Ureter (tissue), 1 donor: ENCODE measurements around the gene SPDYA. TPM values are rescaled to one million over a fixed set of nuclear protein-coding genes. Genes with fewer than 3 reads are reported as not detected.
A peak's percentile ranks its signal among the peaks of the same experiment; 100 is the strongest.

Experiments used
- DNase-seq: peaks from one replicate; pipeline ENCODE4 v3.0.0-alpha.2; 2020; ENCODE audit warnings: low spot score
- total RNA-seq: library from RNA; stranded (reverse); gene quantifications from one replicate; pipeline ENCODE4 v1.2.4, GENCODE V29; 2023
- donor health status: DM: yes; HTN: yes; CAD: no.

SPDYA gene
- total RNA-seq, 1 donor from 2014 or later: 2.5 TPM

DNA sequence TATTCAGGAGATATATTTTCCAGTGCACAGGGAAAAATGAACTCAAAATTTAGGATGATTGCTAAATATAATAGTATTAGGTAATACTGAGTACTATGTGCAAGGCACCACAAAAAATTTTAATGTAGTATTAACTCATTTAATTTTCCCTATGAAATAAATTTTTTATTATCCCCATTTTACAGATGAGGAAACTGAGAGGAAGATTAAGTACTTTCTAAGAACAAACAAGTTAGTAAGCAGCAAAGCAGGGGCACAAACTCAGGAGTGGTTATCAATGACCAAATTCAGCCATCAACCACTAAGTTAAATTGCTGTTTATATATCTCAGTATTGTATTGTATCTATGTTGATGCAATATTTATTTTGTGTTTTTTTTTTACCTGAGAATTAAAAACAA, 14.2 kb downstream of the SPDYA start:
- DNase-seq: no peak

DNA sequence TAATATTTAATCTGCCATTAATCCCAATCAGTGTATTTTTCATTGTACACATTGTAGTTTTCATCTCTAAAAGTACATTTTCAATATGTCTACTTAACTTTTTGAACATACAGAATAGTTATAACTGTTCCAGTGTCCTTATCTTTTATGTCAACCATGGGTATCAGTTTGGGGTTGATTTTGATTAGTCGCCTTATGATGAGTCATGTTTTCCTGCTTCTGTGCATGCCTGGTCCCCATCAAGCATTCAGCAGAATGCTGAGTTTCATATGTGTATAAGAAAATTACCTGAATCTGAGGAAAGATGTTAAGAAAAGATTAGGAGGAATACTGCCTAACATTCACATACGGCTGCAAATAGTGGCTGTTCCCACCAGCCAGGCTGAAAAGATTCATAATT, 17.7 kb downstream of the SPDYA start:
- no peak for DNase-seq

DNA sequence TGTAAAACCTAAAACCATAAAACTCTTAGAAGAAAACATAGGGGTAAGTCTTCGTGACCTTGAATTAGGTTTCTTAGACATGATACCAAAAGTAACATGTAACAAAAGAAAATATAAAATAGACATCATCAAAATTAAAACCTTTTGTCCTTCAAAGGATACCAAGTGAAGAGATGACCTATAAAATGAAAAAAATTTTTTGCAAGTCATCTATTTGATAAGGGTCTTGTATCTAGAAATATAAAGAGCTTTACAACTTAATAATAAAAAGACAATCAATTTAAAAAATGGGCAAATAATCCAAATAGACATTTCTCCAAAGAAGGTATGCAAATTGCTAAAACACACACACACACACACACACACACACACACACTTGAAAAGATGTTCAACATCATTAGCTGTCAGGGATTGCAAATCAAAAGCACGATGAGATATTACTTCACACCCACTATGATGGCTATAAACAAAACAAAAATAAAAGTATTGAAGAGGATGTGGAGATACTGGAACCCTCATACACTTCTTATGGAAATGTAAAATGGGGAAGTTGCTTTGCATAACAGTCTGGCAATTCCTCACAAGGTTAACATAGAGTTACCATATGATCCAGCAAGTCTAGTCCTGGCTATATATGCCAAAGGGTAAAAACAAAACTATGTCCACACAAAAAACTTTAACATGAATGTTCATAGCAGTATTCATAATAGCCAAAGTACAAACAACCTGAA, 23.3 kb downstream of the SPDYA start:
- DNase-seq: no peak

DNA sequence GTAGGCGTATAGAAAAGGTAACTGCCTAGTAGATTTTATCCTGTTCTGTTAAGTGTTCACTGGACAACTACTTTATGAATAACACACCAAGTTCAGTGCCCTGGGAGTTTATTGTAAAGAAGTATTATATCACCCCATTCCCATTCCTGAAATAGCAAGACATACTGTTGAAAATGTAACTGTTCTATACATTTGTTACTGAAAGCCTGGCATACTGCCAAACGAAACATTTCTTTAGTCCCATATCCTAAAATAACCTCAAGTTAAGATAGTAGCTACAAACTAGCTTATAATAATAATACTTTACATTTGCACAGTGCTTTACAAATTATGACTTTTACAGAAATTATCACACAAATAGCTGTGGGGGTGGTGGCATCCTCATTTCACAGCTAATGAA, 25.1 kb downstream of the SPDYA start:
- DNase-seq: no peak

DNA sequence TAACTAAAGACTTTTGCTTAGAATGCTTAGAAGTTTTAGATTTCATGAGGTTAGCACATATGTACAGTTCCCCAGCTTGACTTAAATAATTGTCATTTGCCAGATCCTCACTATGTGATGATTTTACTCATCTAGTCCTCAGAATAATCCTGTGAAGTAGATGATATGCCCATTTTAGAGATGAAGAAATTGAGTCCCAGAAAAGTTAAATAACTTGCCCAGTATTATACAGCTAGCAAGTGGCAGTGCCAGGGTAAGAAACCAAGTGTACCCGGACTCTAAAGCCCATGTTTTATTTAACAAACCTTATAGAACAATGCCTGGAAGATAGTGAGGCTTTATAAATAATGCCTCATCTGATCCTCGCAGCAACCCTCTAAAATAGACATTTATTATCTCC, 28.3 kb downstream of the SPDYA start:
- DNase-seq: no peak

DNA sequence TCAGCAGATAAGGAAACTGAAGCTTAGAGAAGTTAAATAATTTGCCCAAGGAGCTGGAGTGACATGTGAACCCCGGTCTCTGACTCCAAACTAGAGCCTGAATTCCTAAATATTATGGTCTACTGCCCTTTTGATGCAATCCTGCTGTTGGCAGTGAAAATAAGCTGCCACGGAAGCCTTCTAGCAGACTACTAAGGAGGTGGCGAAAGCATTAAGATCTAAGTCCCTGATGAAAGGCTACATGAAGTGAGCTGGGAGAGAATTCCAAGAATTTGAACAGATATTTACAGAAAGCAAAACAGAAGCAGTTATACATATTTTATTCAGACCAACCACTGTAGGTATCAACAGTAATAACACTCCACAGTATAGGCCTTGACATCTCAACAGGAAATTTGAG, 31.4 kb downstream of the SPDYA start:
- DNase-seq: no peak

DNA sequence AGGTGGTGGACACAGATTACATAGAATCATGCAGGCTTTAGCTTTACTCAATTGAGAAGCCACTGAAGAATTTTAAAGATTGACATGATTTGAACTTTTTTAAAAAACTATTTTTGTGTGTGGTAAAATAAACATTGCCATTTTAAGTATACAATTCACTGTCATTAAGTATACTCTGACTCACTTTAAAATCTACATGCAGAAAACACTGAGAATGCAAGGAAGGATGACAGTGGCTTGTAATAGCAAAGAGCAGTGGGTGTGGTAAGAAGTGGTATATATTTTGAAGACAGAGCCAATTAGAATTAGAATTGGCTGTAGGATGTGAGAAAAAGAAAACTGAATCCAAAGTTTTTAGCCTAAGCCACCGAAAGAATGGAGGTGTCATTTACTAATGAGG, 44.6 kb downstream of the SPDYA start:
- DNase-seq: no peak

DNA sequence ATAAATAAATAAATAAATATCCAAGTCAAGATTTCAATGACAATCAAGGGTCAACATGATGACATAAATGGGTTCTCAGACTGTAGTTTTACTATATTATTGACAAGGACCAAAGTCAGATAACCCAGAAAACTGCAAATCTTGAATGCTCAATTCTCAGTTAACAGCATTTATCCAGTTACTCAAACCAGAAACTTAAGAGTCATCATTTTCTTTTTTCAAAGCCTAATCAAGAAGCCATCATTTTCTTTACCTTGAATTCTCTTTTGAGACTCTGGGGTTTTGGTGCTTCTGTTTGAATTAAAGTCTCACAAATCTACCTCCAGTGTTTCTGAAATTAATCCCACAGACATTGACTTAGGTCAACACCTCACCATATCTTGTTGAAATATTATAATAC, 45.3 kb downstream of the SPDYA start:
- DNase-seq: no peak

DNA sequence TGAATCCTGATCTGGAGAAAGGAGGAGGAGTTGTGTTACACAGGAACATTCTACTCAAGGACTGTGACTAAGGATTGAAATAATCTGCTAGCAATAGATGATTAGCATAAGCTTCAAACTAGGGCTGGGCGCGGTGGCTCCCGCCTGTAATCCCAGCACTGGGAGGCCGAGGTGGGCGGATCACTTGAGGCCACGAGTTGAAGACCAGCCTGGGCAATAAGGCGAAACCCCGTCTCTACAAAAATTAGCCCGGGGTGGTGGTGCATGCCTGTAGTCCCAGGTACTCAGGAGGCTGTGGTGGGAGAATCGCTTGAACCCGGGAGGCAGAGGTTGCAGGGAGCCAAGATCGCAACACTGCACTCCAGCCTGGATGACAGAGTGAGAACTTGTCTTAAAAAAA, 58.0 kb downstream of the SPDYA start:
- no peak for DNase-seq

DNA sequence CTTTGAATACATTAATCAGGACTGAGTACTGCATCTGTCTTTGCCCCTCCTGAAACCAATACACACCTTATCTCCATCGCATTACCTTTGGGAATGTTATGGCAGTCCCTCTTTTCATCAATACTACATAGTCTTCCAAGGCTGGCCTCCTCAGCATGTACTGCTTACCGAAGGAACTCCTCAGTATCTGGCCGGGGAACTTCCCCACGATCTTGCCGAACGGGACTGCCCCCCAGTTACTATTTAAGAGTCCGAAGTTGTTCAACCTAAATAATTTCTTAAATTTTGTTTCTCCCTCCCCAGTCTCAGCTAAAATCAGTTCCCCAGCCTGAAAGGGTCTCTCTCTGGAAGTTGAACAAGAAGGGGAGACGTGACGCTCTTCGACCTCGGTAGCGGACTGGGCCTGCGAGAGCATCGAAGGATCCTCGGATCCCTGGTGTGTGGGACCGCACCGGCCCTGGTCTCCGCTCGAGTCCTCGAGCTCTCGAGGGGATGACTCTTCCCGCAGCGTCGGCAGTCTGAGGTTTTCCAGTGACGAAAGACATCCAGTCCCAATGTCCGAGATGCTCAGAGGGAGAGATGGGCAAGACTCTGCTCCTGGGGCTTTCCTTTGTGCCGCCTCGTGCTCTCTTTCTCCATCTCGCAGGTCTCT, 59.0 kb downstream of the SPDYA start:
- no peak for DNase-seq

DNA sequence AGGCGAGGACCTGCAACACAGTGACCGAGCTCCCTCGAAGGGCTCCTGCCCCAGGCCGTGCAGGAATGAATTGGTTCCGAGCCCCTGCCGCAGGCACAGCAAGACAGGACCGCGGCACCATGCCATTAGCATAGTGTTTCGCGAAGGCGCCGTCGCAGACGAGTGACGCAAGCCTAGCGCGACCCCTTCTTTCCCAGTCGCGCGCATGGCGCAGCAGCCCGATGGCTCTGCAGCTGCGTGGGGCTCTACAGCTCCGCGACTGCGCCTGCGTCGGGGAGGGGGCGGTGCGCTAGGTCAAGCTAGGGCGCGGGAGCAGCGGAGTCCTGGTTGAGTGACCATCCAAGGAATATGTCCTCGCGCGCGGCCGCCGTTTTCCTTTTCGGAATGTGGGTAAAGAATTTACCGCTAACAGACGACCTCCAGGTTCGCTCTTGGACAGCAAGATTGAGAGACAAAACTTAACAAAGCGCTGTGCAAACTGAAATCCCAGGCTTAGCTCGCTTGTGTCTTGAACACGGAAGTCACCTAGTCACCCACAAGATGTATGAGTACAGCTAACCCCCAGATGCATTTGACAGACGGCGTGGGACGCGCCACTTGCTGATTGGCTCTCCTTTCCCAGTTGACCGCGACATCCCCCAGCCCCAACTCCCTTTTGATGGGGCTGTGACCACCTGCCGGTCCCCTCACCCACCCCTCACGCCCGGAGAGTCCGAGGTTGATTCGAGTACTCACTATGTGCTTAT, 59.7 kb downstream of the SPDYA start, which contains the start of gene TRMT61B:
TSS of gene TRMT61B (minus strand) at position 164 of the 746 bp plus-strand sequence. CDS start at position 132, 32 bp downstream.
- DNase-seq: peak; percentile 96

DNA sequence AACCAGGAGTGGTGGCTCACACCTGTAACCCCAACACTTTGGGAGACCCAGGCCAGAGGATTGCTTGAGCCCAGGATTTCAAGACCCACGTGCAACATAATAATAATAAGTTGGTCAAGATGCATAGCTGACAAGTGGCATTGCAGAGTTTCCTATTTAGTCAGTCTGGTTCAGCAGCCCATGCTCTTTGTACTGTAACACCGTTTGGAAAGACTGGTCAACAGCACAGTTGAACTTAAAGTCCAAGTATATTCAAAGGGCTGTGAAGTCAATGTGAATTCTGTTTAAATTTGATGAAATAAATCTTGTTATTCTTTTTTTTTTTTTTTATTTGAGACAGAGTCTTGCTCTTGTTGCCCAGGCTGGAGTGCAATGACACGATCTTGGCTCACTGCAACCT, 61.0 kb downstream of the SPDYA start:
- DNase-seq: no peak

DNA sequence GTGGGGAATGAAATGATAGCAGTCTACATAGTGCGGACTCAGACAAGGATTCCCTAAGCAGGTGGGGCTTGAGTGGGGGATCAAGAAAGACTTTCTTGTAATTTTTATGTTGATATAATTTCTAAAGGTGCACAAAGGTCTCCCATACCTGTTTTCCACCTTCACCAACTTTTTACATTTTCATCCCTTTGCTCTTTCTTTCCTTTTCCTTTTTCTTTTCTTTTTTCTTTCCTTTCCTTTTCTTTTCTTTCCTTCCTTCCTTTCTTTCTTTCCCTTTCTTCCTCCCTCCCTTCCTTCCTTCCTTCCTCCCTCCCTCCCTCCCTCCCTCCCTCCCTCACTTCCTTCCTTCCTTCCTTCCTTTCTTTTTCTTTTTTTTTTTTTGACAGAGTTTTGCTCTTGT, 69.6 kb downstream of the SPDYA start:
- no peak for DNase-seq

DNA sequence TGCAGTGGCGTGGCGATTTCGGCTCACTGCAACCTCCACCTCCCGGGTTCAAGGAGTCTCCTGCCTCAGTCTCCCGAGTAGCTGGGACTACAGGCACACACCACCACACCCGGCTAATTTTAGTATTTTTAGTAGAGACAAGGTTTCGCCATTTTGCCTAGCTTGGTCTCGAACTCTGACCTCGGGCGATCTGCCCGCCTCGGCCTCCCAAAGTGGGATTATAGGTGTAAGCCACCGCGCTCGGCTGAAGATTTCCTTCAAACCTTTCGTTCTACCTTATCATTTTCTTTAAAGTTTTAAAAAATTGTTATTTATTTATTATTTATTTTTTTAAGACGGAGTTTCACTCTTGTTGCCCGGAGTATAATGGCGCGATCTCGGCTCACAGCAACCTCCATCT, 82.9 kb downstream of the SPDYA start:
- DNase-seq: no peak

DNA sequence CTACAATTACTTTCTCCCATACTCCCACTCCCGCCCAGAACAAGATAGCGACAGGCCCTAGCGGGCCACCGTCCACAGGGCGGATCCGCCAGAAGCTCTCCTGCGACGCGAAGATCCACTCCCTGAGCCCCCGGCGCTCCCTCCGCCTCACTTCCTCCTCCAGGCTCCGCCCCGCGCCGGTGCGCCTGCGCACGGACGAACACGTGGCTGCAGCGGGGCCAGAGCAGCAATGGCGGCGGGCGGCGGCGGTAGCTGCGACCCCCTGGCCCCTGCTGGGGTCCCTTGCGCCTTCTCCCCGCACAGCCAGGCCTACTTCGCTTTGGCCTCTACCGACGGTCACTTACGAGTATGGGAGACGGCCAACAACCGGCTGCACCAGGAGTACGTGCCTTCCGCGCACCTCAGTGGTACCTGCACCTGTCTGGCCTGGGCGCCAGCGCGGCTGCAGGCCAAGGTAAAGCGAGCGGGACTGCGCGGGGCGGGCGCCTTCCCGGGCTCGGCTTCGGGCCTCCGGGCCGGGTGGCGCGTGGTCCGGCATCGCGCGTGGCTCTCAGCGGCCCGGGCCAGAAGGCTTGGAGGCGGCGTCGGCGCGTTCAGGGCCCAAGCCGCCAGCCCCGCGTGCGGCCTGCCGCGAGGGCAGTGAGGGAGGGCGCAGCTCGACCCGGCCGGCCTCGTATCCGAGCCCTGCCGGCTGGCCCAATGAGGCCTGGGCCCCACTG, 84.0 kb downstream of the SPDYA start, which contains the start of gene WDR43:
TSS of gene WDR43 (plus strand) at position 198 of the 719 bp plus-strand sequence. CDS start at position 230, 32 bp downstream.
- DNase-seq: peak; percentile 97

DNA sequence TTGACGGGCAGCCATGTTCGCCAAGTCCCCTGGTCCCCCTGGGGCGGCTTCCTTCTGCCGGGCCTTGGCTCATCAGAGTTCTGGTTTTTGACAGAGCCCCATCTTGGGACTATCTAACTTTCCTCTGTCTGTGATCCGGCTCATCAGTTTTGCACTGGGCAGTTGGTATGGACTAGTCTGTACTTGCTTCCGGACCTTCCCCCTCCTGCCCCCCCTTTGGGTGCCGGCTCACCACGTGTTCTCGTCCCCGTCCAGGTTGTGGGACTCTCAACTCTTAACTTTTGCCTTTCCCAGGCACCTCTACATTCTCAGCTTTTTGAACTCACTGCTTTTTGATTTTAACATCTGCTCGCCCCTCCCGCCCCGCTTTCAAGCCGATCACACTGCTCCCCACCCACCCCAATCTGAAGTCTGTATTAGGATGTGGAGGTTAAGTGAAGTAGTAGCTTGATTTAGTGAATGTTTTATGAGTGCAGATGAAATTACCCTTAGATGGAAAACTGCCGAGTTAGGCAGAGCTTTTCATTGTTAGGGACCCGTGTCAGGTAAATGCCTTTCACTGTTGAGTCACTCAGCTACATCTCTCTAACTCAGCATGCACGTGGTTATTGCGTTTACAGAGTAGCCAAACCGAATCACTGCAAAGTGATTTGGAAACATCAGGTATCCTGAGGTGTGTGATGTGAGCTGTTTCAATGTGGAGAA, 84.7 kb downstream of the SPDYA start:
- peak; percentile 58 for DNase-seq

DNA sequence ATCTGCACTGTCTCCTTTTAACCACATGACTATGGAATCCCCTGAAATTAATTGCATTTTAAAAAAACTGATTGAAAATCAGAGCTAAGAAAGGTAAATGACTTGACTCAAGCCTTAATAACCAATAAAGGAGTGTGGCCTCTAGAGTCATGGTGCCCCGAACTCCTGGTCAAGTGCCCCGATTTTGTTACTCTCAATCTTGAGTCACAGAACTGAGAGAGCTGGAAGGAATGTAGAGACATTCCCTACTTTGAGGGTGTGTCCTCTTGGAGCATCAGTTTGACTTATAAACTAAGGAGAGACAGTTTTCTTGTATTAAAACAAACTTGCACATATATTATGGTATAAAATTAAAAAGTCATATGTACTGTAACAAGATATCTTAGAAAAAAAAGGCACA, 86.3 kb downstream of the SPDYA start:
- DNase-seq: no peak

DNA sequence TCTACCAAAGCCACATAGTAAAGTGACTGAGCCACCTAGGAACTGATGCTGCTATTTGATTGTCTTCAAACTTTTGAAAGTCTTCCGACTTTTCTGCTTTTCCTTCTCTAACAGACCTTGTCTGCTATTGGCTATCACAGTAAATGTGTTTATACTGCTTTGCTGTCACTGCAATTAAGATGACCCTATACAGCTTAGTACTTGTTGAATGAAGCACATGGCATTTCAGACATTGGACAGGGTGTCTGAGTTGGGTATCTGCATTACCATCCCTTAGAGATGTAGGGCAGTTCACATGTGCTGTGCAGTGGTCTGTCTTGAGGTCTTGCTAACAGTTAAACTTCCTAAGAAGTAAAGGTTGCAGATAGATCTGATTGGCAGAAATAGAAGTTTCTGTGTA, 87.4 kb downstream of the SPDYA start:
- no peak for DNase-seq
